DMS53 (cell line): ENCODE measurements around the gene RANBP2.

Source experiments
- DNase-seq: peaks from one replicate; lab custom pipeline; 2025; lab: John Stamatoyannopoulos, UW

RANBP2 gene

GRCh38 chr2:108778857-108779256, 59.6 kb downstream of the RANBP2 start:
- no peak for DNase-seq

GRCh38 chr2:108786008-108786353, 66.7 kb downstream of the RANBP2 start:
- DNase-seq: no peak

GRCh38 chr2:108786354-108787215, 67.3 kb downstream of the RANBP2 start, which contains the start of gene CCDC138:
Gene CCDC138 (plus strand): TSS chr2:108786771. CDS start chr2:108786823, 52 bp downstream.
- peak; percentile 98 for DNase-seq

- no peak for DNase-seq
These were observed 67.9 kb downstream of the RANBP2 start for GRCh38 chr2:108787216-108787541.

- no peak for DNase-seq
These were observed 83.9 kb downstream of the RANBP2 start for GRCh38 chr2:108803045-108803736.

GRCh38 chr2:108805032-108805431, 85.8 kb downstream of the RANBP2 start:
- no peak for DNase-seq

GRCh38 chr2:108805782-108806181, 86.5 kb downstream of the RANBP2 start:
- DNase-seq: no peak

GRCh38 chr2:108806371-108807113, 87.3 kb downstream of the RANBP2 start:
- DNase-seq: no peak

- DNase-seq: no peak
These were observed 90.7 kb downstream of the RANBP2 start for GRCh38 chr2:108809936-108810335.

GRCh38 chr2:108810993-108811957, 92.0 kb downstream of the RANBP2 start:
- no peak for DNase-seq

- no peak for DNase-seq
These were observed 94.5 kb downstream of the RANBP2 start for GRCh38 chr2:108813732-108814131.

- peak; percentile 8 for DNase-seq
These were observed 101.2 kb downstream of the RANBP2 start for GRCh38 chr2:108820482-108820881.

- DNase-seq: peak; percentile 71
These were observed 104.0 kb downstream of the RANBP2 start for GRCh38 chr2:108823286-108823685.

- no peak for DNase-seq
These were observed 105.2 kb downstream of the RANBP2 start for GRCh38 chr2:108824316-108825070.

GRCh38 chr2:108825254-108825653, 106.0 kb downstream of the RANBP2 start:
- no peak for DNase-seq

GRCh38 chr2:108825736-108826135, 106.5 kb downstream of the RANBP2 start:
- no peak for DNase-seq

- DNase-seq: peak; percentile 8
These were observed 110.5 kb downstream of the RANBP2 start for GRCh38 chr2:108829578-108830310.

GRCh38 chr2:108833219-108833618, 113.9 kb downstream of the RANBP2 start:
- DNase-seq: peak; percentile 48

GRCh38 chr2:108834620-108835019, 115.3 kb downstream of the RANBP2 start:
- DNase-seq: no peak

- DNase-seq: no peak
These were observed 115.8 kb downstream of the RANBP2 start for GRCh38 chr2:108835040-108835439.
